HuH-7.5 (cell line): ENCODE data around the gene ACR.

Experiments used
- DNase-seq: peaks from one replicate; pipeline ENCODE4 v3.0.0; 2011; ENCODE audit warnings: low spot score

Gene ACR

DNA sequence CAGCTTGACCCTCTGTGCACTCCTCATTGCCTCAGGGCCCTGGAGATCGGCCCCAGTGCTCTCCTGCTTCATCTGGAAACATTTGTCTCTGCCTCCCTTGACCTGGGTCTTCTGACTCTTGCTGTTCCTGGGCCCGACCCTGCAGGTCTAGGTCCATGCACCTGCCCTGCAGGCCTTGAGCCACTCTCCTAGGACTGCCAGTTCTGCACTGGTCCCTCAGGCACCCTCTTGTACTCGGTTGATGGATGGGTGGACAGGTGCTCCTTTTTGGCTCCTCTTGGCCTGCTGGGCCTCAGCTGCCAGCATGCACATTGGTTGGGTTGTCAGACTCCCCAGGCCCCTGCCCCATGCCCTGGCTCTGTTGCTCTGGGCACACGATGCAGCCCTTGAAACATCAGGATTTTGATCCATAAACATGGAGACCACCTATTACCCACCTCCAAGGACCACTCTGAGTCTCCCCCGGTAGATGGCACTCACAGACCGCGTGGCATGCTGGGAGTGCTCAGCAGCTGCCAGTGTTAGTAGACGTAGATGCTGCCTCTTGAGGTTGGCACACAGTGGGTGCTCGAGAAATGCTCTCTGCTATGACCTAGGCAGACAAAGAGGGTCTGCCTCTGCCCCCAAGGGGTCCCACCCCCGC is 20.2 kb upstream of the ACR start:
- no peak for DNase-seq

GRCh38 chr22:50718352-50718709 is 19.7 kb upstream of the ACR start:
- no peak for DNase-seq

GRCh38 chr22:50719814-50720300 is 18.1 kb upstream of the ACR start:
- DNase-seq = no peak

- DNase-seq = no peak
Measured at GRCh38 chr22:50720301-50721256, 17.4 kb upstream of the ACR start.

DNA sequence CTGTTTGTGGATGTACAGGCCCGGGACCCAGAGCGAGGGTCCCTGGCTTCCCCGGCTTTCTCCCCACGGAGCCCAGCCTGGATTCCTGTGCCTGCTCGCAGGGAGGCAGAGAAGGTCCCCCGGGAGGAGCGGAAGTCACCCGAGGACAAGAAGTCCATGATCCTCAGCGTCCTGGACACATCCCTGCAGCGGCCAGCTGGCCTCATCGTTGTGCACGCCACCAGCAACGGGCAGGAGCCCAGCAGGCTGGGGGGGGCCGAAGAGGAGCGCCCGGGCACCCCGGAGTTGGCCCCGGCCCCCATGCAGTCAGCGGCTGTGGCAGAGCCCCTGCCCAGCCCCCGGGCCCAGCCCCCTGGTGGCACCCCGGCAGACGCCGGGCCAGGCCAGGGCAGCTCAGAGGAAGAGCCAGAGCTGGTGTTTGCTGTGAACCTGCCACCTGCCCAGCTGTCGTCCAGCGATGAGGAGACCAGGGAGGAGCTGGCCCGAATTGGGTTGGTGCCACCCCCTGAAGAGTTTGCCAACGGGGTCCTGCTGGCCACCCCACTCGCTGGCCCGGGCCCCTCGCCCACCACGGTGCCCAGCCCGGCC is 16.7 kb upstream of the ACR start:
- DNase-seq = no peak

DNA sequence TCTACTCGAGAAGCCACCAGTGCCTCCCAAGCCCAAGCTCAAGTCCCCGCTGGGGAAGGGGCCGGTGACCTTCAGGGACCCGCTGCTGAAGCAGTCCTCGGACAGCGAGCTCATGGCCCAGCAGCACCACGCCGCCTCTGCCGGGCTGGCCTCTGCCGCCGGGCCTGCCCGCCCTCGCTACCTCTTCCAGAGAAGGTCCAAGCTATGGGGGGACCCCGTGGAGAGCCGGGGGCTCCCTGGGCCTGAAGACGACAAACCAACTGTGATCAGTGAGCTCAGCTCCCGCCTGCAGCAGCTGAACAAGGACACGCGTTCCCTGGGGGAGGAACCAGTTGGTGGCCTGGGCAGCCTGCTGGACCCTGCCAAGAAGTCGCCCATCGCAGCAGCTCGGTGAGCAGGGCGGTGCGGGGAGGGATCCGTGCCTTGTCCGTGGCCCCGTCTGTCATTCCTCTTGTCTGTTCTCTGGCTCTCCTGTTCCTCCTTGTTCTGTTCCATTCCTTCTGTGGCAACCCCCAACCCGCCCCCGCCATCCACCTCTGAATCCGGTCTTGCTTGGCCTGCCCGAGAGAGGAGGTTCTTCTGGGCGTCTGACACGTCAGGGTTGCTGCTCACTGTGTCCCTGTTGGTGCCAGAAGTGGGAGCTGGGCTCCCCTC is 15.8 kb upstream of the ACR start:
- no peak for DNase-seq

- DNase-seq = no peak
Measured at GRCh38 chr22:50722716-50723428, 15.1 kb upstream of the ACR start.

- DNase-seq = no peak
Measured at GRCh38 chr22:50723991-50724390, 14.0 kb upstream of the ACR start.

- DNase-seq = no peak
Measured at GRCh38 chr22:50724616-50725015, 13.4 kb upstream of the ACR start.

DNA sequence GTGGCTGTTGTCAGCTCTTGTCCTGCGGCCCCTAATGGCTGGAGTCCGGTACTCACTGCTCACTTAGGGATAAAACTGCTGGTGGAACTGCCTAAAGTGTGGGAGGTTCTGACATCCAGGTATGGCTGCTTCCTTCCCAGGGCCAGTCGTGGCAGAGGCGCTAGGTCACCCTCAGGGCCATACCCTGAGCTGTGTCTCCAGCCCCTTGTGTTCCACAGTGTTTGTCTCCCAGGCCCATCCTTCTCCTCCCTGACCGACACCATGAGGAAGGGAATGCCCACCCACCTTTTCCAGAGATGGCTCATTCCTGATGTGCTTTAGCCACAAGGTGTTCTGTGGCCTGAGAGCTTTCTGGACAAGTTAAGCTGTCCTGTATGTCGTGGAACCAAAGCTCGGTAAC is 12.4 kb upstream of the ACR start:
- DNase-seq = no peak

DNA sequence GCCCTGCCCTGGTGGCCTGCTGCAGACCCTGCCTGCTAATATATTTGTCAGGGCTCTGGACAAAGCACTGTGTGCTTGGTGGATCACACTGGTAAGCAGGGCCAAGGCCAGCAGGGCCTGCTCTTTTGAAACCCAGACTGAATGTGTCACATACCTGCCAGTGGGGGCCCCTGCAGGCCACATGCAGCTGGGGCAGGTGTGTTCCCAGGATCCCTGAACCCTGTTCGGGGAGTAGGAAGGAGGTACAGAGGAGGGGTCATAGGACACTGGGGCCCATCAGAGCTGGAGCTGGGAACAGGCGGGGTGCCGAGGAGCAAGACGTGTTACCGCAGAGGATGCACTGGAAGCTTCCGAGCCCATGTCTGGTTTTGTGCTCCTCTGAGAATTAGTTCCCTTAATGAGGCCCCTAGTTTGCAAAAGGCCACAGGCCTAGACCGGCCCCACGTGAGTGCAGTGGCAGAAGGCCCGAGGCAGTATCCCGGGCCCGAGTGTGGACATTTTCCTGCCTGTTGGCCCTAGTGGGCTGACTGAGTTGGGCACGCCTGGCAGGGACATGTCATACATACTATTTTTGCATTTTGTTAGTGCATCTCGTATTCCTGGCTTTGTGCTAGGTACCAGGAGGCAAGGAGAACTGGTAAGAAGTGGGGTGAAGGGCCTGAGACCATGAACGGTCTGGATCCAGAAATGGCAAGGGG is 11.2 kb upstream of the ACR start:
- no peak for DNase-seq

- no peak for DNase-seq
Measured at GRCh38 chr22:50727678-50728522, 10.1 kb upstream of the ACR start.

- DNase-seq = no peak
Measured at GRCh38 chr22:50728523-50728931, 9.5 kb upstream of the ACR start.

GRCh38 chr22:50729391-50730012 is 8.5 kb upstream of the ACR start:
- no peak for DNase-seq

DNA sequence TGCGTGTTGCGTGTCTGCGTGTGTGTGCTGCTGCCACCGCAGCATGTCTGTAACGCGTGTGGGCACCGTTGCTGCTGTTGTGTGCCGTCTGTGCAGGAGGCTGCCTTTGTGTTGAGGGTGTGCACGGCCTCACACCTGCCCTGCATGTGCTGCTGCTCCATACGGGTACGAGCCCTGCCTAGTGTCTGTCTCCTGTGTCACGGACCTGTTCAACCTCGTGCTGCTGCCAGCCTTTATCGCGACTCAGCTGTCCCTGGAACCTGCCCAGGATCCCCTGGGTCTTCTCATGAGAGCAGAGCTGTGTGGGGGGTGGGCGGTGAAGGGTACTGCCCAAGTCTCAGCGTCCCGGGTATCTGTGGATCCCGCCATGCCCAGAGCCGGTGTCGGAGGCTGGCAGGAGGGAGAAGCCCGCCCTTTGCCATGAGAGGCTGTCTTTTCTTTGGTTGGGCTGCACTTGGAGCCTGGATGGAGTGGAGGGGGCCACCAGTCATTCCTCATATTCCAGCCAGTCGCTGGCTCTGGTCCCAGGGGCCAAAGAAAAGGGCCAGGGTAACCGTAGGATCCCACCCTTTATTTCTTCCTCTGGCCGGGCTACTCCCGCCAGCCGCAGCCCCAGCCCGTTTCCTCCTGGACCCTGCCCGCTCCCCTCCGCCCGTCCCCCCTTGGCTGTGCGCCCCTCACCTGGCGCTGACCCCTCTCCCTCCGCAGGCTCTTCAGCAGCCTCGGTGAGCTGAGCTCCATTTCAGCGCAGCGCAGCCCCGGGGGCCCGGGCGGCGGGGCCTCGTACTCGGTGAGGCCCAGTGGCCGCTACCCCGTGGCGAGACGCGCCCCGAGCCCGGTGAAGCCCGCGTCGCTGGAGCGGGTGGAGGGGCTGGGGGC is 7.8 kb upstream of the ACR start:
- DNase-seq = no peak

- no peak for DNase-seq
Measured at GRCh38 chr22:50730941-50731661, 6.9 kb upstream of the ACR start.

DNA sequence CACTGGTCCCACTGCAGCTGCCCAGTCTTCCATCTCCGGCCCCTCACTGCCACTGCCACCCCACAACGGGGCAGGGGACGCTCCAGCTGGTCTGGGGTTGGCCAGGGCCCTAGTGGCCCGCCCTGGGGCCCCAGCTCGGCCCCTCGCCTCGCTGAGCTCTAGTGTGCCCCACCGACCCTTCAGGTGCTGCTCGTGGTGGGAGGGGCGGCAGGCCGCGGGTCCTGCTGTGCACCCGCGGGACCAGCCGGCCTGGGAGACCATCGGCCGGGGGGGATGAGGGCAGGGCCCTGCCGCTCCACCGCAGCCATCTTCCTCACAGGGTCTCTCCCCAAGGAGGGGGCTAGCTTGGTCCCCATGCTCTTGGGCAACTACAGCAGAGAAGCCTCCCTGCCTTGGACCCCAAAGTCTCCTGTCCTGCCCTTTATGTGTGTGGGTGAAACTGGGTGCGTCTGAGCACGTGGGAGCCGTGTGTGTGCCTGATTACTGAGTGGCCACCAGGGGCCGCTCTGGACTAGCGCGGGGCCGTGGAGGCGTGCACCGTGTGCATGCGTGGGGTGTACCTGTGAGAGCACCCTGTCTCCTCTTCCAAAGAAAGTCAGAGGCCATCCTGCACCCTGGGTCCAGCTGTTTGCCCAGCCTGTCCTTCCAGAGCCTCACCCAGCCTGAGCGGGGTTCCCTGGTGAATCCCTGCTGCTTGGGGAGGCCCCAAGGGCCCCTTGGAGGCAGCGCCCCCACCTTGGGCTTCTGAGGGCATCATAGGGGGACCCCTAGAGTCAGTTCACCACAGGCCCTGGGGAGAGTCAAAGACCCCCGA is 6.0 kb upstream of the ACR start:
- DNase-seq = peak; percentile 90
